ENCODE results near the gene MAGEC1.
"Not testable (repeated sequence)": the region's sequence is repeated elsewhere in the genome, so short reads cannot be mapped to it uniquely, and the experiment has no call there.

Gene MAGEC1, protein sequence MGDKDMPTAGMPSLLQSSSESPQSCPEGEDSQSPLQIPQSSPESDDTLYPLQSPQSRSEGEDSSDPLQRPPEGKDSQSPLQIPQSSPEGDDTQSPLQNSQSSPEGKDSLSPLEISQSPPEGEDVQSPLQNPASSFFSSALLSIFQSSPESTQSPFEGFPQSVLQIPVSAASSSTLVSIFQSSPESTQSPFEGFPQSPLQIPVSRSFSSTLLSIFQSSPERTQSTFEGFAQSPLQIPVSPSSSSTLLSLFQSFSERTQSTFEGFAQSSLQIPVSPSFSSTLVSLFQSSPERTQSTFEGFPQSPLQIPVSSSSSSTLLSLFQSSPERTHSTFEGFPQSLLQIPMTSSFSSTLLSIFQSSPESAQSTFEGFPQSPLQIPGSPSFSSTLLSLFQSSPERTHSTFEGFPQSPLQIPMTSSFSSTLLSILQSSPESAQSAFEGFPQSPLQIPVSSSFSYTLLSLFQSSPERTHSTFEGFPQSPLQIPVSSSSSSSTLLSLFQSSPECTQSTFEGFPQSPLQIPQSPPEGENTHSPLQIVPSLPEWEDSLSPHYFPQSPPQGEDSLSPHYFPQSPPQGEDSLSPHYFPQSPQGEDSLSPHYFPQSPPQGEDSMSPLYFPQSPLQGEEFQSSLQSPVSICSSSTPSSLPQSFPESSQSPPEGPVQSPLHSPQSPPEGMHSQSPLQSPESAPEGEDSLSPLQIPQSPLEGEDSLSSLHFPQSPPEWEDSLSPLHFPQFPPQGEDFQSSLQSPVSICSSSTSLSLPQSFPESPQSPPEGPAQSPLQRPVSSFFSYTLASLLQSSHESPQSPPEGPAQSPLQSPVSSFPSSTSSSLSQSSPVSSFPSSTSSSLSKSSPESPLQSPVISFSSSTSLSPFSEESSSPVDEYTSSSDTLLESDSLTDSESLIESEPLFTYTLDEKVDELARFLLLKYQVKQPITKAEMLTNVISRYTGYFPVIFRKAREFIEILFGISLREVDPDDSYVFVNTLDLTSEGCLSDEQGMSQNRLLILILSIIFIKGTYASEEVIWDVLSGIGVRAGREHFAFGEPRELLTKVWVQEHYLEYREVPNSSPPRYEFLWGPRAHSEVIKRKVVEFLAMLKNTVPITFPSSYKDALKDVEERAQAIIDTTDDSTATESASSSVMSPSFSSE

GRCh38 chrX:141903400-141904155 lies at the start of gene MAGEC1:
MAGEC1 (plus strand) TSS chrX:141903894; CDS start chrX:141905073, 1,179 bp downstream.
- no peak for DNase-seq

GRCh38 chrX:141857479-141857878 lies 46.2 kb upstream of the MAGEC1 start:
- DNase-seq: no peak

- DNase-seq: no peak
Observed at GRCh38 chrX:141879616-141880015, 24.1 kb upstream of the MAGEC1 start.

DNA sequence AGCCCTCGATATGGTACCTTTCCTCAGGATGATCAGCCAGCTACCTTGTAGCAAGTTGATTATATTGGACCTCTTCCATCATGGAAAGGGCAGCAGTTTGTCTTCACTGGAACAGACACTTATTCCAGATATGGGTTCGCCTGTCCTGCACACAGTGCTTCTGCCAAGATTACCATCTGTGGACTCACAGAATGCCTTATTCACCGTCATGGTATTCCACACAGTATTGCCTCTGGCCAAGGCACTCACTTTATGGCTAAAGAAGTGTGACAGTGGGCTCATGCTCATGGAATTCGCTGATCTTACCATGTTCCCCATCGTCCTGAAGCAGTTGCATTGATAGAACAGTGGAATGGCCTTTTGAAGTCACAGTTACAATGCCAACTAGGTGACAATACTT lies 14.9 kb upstream of the MAGEC1 start:
- not testable (repeated sequence) for DNase-seq

- no peak for DNase-seq
Observed at GRCh38 chrX:141894733-141895132, 9.0 kb upstream of the MAGEC1 start.

DNA sequence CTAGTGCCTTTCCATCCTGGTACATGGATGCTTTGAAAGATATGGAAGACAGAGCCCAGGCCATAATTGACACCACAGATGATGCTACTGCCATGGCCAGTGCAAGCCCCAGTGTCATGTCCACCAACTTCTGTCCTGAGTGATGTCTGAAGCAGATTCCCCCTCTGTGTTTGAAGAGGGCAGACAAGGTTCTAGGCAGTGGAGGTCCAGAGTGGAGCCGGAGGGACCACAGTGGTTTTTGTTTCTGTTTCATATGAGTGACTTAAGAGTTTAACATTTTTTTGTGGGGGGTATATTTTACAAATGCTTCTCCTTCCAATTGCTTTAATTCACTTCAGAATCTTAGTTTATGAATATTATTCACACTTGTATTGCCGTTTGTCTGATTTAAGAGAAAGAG lies 6.0 kb upstream of the MAGEC1 start:
- no peak for DNase-seq

GRCh38 chrX:141902366-141902765 lies 1.3 kb upstream of the MAGEC1 start:
- no peak for DNase-seq

DNA sequence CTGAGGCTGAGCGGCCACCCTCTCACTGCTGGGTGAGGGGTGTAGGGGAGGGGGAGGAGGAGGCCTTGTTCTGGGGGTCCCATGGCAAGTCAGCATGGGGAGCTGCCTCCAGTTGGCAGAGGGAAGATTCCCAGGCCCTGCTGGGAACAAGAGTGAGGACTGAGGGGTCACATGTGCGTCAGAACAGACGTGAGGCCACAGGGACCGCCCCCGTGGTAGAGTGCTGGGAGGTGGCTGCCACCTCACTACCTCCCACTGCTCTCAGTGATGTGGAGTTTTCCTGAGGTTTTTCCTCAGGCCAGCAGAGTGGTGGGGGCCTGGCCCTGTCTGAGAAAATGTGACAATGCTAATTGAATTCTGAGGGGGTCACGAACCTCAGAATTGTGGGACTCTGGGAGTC lies 568 bp downstream of the MAGEC1 start:
- DNase-seq: no peak

DNA sequence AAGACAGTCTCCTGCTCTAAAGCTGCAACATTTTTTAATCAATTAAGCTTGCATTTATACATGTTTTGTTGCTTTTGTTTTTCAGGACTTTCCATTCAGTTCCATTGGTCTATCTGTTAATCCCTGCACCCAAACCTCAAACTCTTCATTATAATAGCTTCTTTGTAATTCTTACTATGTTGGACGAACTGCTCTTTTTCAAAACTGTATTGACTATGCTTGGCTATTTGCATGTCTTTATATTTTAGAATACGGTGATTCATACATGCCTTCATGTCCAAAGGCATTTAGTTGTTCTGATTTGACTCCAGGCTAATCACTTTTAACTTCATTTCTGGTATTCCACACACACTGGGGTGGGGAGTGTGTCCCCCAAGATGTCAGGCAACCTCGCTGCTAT lies 14.1 kb downstream of the MAGEC1 start:
- no peak for DNase-seq

DNA sequence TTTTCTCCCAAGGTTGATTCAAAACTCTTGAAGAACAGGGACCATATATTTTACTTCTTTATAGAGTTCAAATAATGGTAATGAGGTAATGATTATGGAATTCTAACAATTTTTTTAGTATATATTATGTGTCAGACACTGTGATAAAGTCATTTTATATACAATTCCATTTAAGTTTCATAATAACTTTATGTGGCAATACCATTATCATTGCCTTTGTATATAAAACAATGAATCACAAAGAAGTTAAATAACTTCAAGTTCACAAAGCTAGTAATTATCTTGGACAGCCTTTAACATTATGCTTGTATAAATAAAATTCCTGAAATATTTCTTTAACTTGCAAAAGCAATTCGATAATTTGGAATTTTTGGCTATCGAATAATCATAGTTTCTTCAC lies 20.6 kb downstream of the MAGEC1 start:
- DNase-seq: no peak

GRCh38 chrX:141928432-141928831 lies 24.7 kb downstream of the MAGEC1 start:
- no peak for DNase-seq

DNA sequence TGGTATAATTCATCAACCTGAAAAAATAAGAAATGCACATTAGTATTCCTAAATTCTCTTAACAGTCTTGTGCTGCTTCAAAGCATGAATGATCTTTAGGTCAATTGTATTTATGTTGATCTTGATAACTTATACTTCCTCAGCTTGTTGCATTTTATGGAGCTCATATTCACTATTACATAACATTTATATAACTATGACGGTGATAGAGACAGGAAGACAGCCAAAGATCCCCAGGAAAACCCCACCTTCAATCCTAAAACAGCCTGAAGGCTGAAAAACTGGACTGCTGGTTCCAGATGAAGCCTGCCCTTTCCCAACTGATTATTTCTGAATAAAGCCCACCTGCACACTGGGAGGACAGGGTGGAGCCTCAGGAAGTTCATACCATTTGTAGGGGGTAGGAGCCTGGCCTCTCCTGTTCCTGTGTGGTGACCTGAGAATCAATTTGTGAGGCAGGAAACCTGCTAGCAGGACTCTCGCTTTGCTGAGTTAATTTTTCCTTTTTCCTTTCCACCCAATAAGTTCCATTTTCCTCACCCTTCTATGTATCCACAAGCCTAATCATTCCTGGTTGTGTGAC lies 30.5 kb downstream of the MAGEC1 start:
- DNase-seq: no peak

DNA sequence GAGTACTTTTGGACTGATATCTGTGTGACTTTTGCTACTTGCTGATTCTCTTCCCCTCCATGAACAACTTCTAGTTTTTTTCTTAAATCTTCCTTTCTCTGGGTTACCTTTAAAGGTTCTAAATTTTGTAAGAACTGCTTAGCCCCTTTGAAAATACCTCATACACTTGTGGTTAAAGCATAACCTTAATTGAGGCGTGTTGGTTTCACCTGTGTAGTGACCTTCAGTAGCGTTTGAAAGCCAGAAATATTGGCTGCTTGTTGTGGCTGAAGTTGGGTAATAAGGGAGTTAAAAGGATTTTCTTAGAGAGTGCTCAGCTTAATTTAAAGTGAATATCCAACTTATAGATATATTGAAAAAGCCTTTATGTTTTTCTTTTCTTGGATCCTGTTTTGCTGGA lies 32.0 kb downstream of the MAGEC1 start:
- DNase-seq: no peak

- DNase-seq: no peak
Observed at GRCh38 chrX:141936080-141936479, 32.4 kb downstream of the MAGEC1 start.

- no peak for DNase-seq
Observed at GRCh38 chrX:141941234-141941633, 37.5 kb downstream of the MAGEC1 start.

DNA sequence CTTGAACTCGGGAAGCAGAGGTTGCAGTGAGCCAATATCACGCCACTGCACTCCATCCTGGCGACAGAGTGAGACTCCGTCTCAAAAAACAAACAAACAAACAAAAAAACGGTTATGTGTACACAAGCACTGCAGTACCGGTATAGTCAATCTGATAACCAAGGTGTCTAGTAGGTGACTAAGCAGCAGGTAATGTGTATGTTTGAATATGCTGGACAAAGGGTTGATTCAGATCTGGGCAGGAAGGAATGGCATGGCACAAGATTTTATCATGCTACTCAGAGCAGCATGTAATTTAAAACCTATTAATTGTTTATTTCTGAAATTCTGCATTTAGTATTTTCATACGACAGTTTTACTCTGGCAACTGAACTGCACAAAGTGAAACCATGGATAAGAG lies 41.7 kb downstream of the MAGEC1 start:
- DNase-seq: no peak

GRCh38 chrX:141947350-141947749 lies 43.7 kb downstream of the MAGEC1 start:
- no peak for DNase-seq

GRCh38 chrX:141952603-141953002 lies 48.9 kb downstream of the MAGEC1 start:
- DNase-seq: no peak

GRCh38 chrX:141958675-141959074 lies 55.0 kb downstream of the MAGEC1 start:
- no peak for DNase-seq

Measured in NCI-H187 (cell line).